ENCODE data around the gene DXO. TPM values are rescaled to one million over a fixed set of nuclear protein-coding genes. Genes with fewer than 3 reads are reported as not detected.

DXO gene
- total RNA-seq, 4 donors from 2014 or later: 17.5 to 29.9 (median 20.9) TPM

DNA sequence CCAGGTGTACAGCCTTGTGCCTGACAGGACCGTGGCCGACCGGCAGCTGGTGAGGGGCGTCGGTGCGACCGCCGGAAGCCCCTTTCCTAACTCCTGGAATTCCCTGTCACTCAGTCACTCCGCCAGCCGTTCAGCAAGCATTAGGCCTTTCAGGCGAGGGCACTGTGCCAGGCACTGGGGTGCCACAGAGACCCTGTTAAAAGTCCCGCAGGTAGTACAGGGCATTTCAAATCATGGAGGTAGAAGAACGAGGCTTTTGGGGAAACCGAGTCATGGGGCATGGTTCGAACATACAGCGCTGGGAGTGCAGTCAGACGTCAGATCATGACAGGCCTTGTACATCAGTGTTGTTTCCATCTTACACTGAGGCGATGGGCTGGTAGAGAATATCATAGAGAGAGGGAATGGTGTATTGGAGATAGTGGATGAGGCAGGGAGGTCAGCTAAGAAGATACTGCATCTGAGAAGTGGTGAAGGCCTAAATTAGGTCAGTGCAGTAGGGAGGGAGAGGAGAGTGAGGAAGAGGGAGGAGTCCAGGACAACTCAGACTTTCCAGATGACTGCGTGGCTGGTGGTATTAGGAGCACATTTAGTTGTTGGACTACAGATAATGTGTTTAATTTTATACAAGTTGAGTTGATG, 892 bp upstream of the DXO start:
- H3K27me3 ChIP-seq: no peaks in the 10 kb centered on the region
- H3K36me3 ChIP-seq: peaks cover 0 to 9% (median 4%) of the 10 kb centered on the region in 4 donors
- H3K27ac ChIP-seq: peak overlapping the region; percentile 93 to 99 (median 96)
- H3K4me3 ChIP-seq: peak overlapping the region; percentile 53 to 86 (median 64)
- H3K4me1 ChIP-seq: peaks cover 23 to 25% (median 24%) of the 10 kb centered on the region in 4 donors
- DNase-seq: no peak
- in situ Hi-C loops (cut with MboI; ENCODE audit: low pct_ligation_motif_present in 1 of 4, low pct_unique_long_range_greater_than_20kb in 1 of 4, low sequenced_read_pairs in 3 of 4): loop anchor here in 2 of 4 donors (25.0 kb wide), 1 partner anchor 89 kb away; no protein-coding TSS in a partner anchor
- no peaks in the 10 kb centered on the region for H3K9me3 ChIP-seq
- no peak for TF ChIP-seq POLR2A (IDR thresholded peaks at IDR 0.05)
- TF ChIP-seq, protein P1, sequence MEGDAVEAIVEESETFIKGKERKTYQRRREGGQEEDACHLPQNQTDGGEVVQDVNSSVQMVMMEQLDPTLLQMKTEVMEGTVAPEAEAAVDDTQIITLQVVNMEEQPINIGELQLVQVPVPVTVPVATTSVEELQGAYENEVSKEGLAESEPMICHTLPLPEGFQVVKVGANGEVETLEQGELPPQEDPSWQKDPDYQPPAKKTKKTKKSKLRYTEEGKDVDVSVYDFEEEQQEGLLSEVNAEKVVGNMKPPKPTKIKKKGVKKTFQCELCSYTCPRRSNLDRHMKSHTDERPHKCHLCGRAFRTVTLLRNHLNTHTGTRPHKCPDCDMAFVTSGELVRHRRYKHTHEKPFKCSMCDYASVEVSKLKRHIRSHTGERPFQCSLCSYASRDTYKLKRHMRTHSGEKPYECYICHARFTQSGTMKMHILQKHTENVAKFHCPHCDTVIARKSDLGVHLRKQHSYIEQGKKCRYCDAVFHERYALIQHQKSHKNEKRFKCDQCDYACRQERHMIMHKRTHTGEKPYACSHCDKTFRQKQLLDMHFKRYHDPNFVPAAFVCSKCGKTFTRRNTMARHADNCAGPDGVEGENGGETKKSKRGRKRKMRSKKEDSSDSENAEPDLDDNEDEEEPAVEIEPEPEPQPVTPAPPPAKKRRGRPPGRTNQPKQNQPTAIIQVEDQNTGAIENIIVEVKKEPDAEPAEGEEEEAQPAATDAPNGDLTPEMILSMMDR (IDR thresholded peaks at IDR 0.05): no peak
- TF ChIP-seq EP300 (IDR thresholded peaks at IDR 0.05; ENCODE audit: low read depth): no peak
- intact Hi-C loops (cut with DNase I; ENCODE audit: low total_unique reads): no loop called here
- 10 to 26% methylated on average over 5 to 12 of the region's 19 CpGs for WGBS, 2 donors (ENCODE audit: low coverage in 1 of 2)

DNA sequence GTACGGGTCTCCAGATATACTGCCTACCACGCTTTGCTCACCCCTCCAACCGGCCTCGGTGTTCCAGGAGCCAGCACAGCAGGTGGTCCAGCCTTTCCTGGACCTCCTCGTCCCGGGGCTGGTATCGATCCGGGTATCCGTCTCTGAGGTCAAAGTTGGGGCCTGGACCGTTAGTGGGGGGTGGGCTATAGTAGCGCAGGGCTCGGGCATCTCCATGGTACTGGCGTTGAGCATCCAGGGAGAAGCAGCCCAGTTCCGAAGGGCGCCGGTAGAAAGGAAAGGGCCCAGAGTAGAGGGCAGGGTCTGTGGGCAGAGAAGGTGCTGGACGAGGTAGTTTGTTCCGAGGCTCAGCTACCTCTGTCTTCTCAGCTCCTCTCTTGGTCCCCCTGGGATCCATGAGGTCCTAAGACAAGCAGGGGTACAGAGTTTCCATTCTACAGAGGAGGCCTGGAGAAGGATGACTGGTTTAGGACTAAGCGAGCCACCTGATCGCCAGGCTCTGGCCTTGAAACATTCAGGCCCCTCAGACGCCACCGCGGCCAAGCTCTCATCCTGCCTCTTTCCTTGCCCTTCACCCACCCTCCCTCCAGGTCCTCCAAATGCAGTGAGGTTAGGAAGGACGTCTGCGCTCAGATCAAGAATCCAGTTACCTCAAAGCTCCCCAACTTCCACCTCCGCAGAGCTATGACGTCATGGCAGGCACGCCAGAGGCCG, 502 bp downstream of the DXO start:
- Histone ChIP-seq H3K27ac (peak overlapping the region; percentile 93 to 99 (median 96)), H3K4me1 (peaks cover 23 to 25% (median 24%) of the 10 kb centered on the region in 4 donors), H3K4me3 (peak overlapping the region; percentile 53 to 86 (median 64)), H3K27me3 (no peaks in the 10 kb centered on the region), H3K9me3 (no peaks in the 10 kb centered on the region), H3K36me3 (peaks cover 0 to 19% (median 9%) of the 10 kb centered on the region in 4 donors)
- intact Hi-C loops (cut with DNase I; ENCODE audit: low total_unique reads) (no loop called here), in situ Hi-C loops (cut with MboI; ENCODE audit: low pct_ligation_motif_present in 1 of 4, low pct_unique_long_range_greater_than_20kb in 1 of 4, low sequenced_read_pairs in 3 of 4) (loop anchor here in 2 of 4 donors (25.0 kb wide), 1 partner anchor 91 kb away; no protein-coding TSS in a partner anchor)
- WGBS, 2 donors (ENCODE audit: low coverage in 1 of 2): 22% methylated on average over 29 of the region's 29 CpGs; no CpG with 5 or more reads in 1 of the 2 donors
- DNase-seq: no peak
- TF ChIP-seq, protein P1 (IDR thresholded peaks at IDR 0.05): peak in 1 of 5 experiments; percentile 1
- TF ChIP-seq POLR2A (IDR thresholded peaks at IDR 0.05): no peak

DNA sequence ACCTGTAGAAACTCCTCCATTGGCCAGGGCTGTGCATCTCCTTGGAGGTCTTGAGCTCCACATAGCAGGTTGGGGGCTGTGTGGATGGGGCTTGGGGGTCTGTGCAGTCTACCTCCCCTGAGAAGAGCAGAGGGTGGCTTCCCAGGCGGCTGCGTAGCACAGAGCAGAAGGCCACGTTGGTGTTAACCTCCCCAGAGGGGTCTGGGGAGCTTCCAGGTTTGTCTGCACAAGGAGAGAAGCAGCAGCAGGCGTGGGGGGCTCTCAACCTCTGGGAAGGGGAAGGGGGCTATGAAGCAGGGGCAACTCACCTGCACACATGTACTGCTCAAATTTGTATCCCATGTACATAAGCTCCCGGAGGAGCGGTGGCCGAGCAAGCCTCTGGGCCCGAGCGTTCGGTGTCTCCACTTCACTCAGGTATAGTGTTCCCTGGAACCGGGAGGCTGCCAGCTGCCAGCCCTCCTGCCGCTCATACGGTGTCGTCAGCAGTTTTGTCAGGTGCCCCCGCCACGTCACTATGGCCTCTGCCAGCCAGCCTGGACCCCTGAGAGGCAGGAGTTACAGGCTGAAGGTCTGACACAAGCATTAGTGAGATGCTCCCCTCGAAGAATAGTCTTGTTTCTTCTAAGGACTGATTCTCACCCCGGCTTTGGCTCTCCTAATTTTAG, 1.2 kb downstream of the DXO start:
- in situ Hi-C loops (cut with MboI; ENCODE audit: low pct_ligation_motif_present in 1 of 4, low pct_unique_long_range_greater_than_20kb in 1 of 4, low sequenced_read_pairs in 3 of 4): loop anchor here in 2 of 4 donors (25.0 kb wide), 1 partner anchor 92 kb away; no protein-coding TSS in a partner anchor
- Histone ChIP-seq H3K4me3 (peak overlapping the region in 3 of 4 donors; percentile 53 to 64 (median 64)), H3K4me1 (peaks cover 23 to 25% (median 24%) of the 10 kb centered on the region in 4 donors), H3K9me3 (no peaks in the 10 kb centered on the region), H3K27ac (peak overlapping the region; percentile 93 to 99 (median 96)), H3K27me3 (no peaks in the 10 kb centered on the region), H3K36me3 (peaks cover 0 to 26% (median 12%) of the 10 kb centered on the region in 4 donors)
- 79% methylated on average over 16 of the region's 18 CpGs; no CpG with 5 or more reads in 1 of the 2 donors for WGBS, 2 donors (ENCODE audit: low coverage in 1 of 2)
- TF ChIP-seq EP300 (IDR thresholded peaks at IDR 0.05; ENCODE audit: low read depth) (no peak), POLR2A (IDR thresholded peaks at IDR 0.05) (no peak), POLR2AphosphoS5 (IDR thresholded peaks at IDR 0.05) (no peak)
- TF ChIP-seq, protein P1 (IDR thresholded peaks at IDR 0.05): no peak
- intact Hi-C loops (cut with DNase I; ENCODE audit: low total_unique reads): no loop called here
- DNase-seq: peak; percentile 27
